ENCODE results near the gene SMYD5.

GRCh38 chr2:73262108-73262651 is 48.1 kb downstream of the SMYD5 start:
- no peak for TF ChIP-seq CTCF (IDR thresholded peaks at IDR 0.05; ENCODE audit: insufficient read depth, low read length, poor library complexity, severe bottlenecking)
- TF ChIP-seq EZH2phosphoT487 (conservative IDR thresholded peaks at IDR 0.05; ENCODE audit: low read length): no peak
